OCI-M2 (cell line): ENCODE results near the gene GRK6.

ENCODE experiments used
- DNase-seq: peaks from one replicate; lab custom pipeline; 2025; ENCODE audit not compliant: unreplicated experiment; lab: John Stamatoyannopoulos, UW

GRK6 gene

GRCh38 chr5:177439518-177440053, 13.1 kb downstream of the GRK6 start:
- no peak for DNase-seq

GRCh38 chr5:177440211-177440989, 13.9 kb downstream of the GRK6 start:
- DNase-seq: no peak

GRCh38 chr5:177440990-177441780, 14.7 kb downstream of the GRK6 start:
- DNase-seq: no peak

GRCh38 chr5:177442066-177442826, 15.8 kb downstream of the GRK6 start:
- DNase-seq: no peak

- DNase-seq: no peak
These were observed 16.9 kb downstream of the GRK6 start for GRCh38 chr5:177443144-177443983.

- no peak for DNase-seq
These were observed 17.9 kb downstream of the GRK6 start for GRCh38 chr5:177444106-177445051.

- no peak for DNase-seq
These were observed 18.8 kb downstream of the GRK6 start for GRCh38 chr5:177445052-177445916.

GRCh38 chr5:177445917-177446199, 19.4 kb downstream of the GRK6 start:
- DNase-seq: no peak

GRCh38 chr5:177446200-177447065, 20.0 kb downstream of the GRK6 start, which contains the start of gene PRR7:
PRR7 (plus strand) TSS chr5:177446814; CDS start chr5:177455068, 8,254 bp downstream.
- DNase-seq: no peak

GRCh38 chr5:177447066-177447610, 20.7 kb downstream of the GRK6 start:
- no peak for DNase-seq

- no peak for DNase-seq
These were observed 21.3 kb downstream of the GRK6 start for GRCh38 chr5:177447611-177448243.

- DNase-seq: no peak
These were observed 21.9 kb downstream of the GRK6 start for GRCh38 chr5:177448244-177448950.

- DNase-seq: no peak
These were observed 22.9 kb downstream of the GRK6 start for GRCh38 chr5:177449140-177450061.

- DNase-seq: no peak
These were observed 24.4 kb downstream of the GRK6 start for GRCh38 chr5:177450667-177451424.
